PFSK-1 (cell line): ENCODE measurements around the gene NFE2L2.

ENCODE experiments used
- FOXP2 ChIP-seq: optimal IDR thresholded peaks from 2 replicates; pipeline ENCODE3; 2011; ENCODE audit warnings: borderline replicate concordance, control low read depth, inconsistent platforms; ENCODE audit not compliant: insufficient read depth; ENCODE audit errors: extremely low read length, extremely low read depth
- POLR2AphosphoS5 ChIP-seq: IDR thresholded peaks from 2 replicates; pipeline ENCODE4 v1.6.1; 2012; ENCODE audit warnings: low read depth, mild to moderate bottlenecking, control low read depth, low read length, moderate library complexity
- SIN3A ChIP-seq: IDR thresholded peaks from 2 replicates; pipeline ENCODE4 v1.6.1; 2012; ENCODE audit warnings: mild to moderate bottlenecking, low read length, moderate library complexity, borderline replicate concordance; ENCODE audit not compliant: insufficient read depth
- TAF1 ChIP-seq: IDR thresholded peaks from 2 replicates; pipeline ENCODE4 v1.6.1; 2012; ENCODE audit warnings: low read length, control low read depth, borderline replicate concordance; ENCODE audit not compliant: insufficient read depth
- TF ChIP-seq, protein P1 (sequence below), 2 experiments: IDR thresholded peaks; 2 replicates each; pipeline versions ENCODE4 v1.6.1 to v1.8.0; 2011 to 2012; ENCODE audit warnings: low read depth in 2 of 2, low read length in 2 of 2, control low read depth in 1 of 2, inconsistent platforms in 1 of 2, mild to moderate bottlenecking in 1 of 2, moderate library complexity in 1 of 2; ENCODE audit not compliant: insufficient read depth in 1 of 2

NFE2L2 gene

DNA sequence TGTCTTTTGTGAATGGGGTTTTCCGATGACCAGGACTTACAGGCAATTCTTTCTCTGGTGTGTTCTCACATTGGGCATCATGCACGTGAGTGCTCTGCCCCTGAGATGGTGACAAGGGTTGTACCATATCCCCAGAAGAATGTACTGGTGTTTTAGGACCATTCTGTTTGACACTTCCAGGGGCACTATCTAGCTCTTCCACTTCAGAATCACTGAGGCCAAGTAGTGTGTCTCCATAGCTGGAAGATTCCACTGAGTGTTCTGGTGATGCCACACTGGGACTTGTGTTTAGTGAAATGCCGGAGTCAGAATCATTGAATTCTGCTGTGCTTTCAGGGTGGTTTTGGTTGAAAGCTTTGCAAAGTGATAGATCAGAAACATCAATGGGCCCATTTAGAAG lies 33.3 kb downstream of the NFE2L2 start:
- TF ChIP-seq POLR2AphosphoS5 (no peak), FOXP2 (no peak), SIN3A (no peak), TAF1 (no peak)
- TF ChIP-seq, protein P1, sequence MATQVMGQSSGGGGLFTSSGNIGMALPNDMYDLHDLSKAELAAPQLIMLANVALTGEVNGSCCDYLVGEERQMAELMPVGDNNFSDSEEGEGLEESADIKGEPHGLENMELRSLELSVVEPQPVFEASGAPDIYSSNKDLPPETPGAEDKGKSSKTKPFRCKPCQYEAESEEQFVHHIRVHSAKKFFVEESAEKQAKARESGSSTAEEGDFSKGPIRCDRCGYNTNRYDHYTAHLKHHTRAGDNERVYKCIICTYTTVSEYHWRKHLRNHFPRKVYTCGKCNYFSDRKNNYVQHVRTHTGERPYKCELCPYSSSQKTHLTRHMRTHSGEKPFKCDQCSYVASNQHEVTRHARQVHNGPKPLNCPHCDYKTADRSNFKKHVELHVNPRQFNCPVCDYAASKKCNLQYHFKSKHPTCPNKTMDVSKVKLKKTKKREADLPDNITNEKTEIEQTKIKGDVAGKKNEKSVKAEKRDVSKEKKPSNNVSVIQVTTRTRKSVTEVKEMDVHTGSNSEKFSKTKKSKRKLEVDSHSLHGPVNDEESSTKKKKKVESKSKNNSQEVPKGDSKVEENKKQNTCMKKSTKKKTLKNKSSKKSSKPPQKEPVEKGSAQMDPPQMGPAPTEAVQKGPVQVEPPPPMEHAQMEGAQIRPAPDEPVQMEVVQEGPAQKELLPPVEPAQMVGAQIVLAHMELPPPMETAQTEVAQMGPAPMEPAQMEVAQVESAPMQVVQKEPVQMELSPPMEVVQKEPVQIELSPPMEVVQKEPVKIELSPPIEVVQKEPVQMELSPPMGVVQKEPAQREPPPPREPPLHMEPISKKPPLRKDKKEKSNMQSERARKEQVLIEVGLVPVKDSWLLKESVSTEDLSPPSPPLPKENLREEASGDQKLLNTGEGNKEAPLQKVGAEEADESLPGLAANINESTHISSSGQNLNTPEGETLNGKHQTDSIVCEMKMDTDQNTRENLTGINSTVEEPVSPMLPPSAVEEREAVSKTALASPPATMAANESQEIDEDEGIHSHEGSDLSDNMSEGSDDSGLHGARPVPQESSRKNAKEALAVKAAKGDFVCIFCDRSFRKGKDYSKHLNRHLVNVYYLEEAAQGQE (IDR thresholded peaks at IDR 0.05; ENCODE audit: insufficient read depth in 1 of 2, low read depth in 2 of 2, low read length in 2 of 2): no peak

DNA sequence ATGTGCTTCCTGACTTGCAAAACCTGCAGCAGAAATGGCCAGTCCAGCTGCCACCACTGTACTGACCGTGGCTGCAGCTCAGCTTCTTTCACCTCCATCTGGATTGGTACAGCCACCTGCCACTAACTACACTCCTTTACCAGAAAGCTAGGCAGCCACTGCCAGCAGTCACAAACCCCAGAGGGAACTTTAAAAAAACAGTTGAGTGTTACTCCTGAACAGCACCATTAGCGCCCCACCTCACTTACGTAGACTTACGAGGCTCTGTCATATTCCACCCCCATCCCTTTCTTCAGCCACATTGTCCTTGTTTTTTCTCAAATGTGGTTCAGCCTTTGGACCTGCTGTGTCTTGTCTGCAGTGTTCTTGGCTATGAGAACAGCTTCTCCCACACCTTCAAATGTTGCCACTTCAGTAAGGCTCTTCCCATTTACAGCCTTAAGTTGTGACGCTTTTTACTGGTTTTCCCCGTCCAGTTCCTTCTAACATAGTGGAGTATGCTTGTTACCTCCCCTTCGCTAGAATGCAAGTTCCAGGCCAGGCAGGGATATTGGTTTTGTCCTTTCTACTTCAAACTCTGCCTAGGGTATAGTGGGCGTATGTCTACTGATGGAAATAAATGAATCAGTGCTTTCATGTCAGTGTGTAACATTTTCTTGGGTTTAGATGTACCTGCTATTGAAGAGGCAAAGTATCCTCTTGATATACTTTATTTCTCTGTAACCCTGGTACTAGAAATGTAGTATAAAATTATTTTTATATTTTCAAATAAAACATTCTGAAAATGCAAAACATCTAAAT lies 34.9 kb downstream of the NFE2L2 start:
- TF ChIP-seq POLR2AphosphoS5 (no peak), TAF1 (no peak), FOXP2 (no peak), SIN3A (no peak)
- TF ChIP-seq, protein P1 (IDR thresholded peaks at IDR 0.05; ENCODE audit: insufficient read depth in 1 of 2, low read depth in 2 of 2, low read length in 2 of 2): no peak

DNA sequence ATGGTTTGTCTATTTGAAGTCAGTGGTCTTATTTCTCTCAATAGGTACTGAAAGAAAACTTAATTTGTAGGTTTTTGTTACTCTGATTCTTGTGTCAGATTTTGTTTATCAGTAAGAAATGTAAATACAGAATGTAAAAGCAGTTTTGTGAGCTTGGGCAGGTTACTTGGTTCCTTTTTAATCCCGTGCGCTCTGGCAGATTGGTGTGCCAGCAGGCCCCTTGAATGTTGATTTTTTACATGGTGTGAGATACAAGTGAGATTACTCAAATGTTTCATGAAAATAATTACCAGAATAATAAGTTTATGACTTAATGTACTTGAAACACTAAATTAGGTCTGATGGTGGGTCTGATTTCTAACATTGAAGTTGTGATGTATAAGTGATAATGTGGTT lies 38.6 kb downstream of the NFE2L2 start:
- TF ChIP-seq SIN3A (no peak), FOXP2 (no peak), TAF1 (no peak), POLR2AphosphoS5 (no peak; the same call in 1 of the 2 replicates)
- TF ChIP-seq, protein P1 (IDR thresholded peaks at IDR 0.05; ENCODE audit: insufficient read depth in 1 of 2, low read depth in 2 of 2, low read length in 2 of 2): no peak

DNA sequence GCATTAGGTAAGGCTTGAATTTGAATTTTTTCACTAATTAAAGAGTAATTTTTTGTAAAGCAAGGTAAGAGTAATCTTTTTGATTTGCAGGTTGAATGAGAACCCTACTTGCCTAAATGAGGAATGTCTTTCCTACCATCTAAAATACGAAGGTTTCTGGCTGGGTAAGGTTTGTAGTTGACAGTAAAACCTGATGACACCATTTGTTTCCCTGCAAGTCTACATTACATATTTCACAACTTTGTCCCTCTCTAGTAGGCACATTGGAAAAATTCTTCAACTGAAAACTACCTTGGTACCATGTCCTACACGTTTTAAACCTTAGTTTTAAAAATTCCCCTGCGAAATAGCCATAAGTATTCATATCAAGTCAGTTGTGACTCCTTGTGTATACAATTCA lies 42.6 kb downstream of the NFE2L2 start:
- no peak for TF ChIP-seq FOXP2
- TF ChIP-seq TAF1: no peak
- TF ChIP-seq POLR2AphosphoS5: no peak
- TF ChIP-seq, protein P1 (IDR thresholded peaks at IDR 0.05; ENCODE audit: insufficient read depth in 1 of 2, low read depth in 2 of 2, low read length in 2 of 2): no peak
- no peak for TF ChIP-seq SIN3A

DNA sequence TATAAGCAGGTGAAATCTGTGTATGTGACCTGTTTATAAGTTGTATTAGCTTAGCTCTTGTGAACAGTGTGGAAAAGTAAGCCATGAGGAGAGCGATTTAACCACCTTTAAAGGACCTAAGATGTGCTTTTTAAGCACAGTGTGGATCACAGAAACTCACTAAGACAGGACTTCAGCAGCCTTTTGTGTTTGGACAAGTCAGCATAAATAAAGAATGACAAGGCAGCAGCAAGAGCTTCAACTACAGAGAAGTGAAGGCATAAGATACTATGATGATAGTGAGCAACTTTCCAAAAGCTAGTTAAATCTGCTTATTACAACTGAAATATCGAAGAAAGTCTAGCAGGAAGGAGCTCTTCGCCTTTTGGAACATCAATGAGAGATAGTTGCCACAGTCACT lies 43.0 kb downstream of the NFE2L2 start:
- TF ChIP-seq POLR2AphosphoS5: 0 out of 2 replicates have a peak, but pooled peaks have one; percentile 0
- TF ChIP-seq TAF1: no peak
- TF ChIP-seq, protein P1 (IDR thresholded peaks at IDR 0.05; ENCODE audit: insufficient read depth in 1 of 2, low read depth in 2 of 2, low read length in 2 of 2): no peak
- no peak for TF ChIP-seq FOXP2
